SJCRH30 (cell line): ENCODE results near the gene EFNA5. TPM values are rescaled to one million over a fixed set of nuclear protein-coding genes. Genes with fewer than 3 reads are reported as not detected.

Experiments used
- DNase-seq, 2 experiments: peaks; one replicate each; pipeline ENCODE4 v3.0.0-alpha.2; 2015 to 2020
- H3K27ac ChIP-seq: fragments of 250-450 bp; sonication (Bioruptor Pico); 2 replicates; pipeline ENCODE4 v1.5.1; 2020; ENCODE audit warnings: mild to moderate bottlenecking, moderate library complexity
- H3K27me3 ChIP-seq: fragments of 250-450 bp; sonication (Bioruptor Pico); 2 replicates; pipeline ENCODE4 v1.5.1; 2020; ENCODE audit warnings: mild to moderate bottlenecking, moderate library complexity
- H3K36me3 ChIP-seq: fragments of 250-450 bp; sonication (Bioruptor Pico); 2 replicates; pipeline ENCODE4 v1.5.1; 2020; ENCODE audit warnings: mild to moderate bottlenecking, moderate library complexity
- H3K4me1 ChIP-seq: fragments of 250-450 bp; sonication (Bioruptor Pico); 2 replicates; pipeline ENCODE4 v1.5.1; 2020; ENCODE audit warnings: mild to moderate bottlenecking, moderate library complexity
- H3K4me3 ChIP-seq: fragments of 250-450 bp; sonication (Bioruptor Pico); 2 replicates; pipeline ENCODE4 v1.5.1; 2020; ENCODE audit warnings: mild to moderate bottlenecking, moderate library complexity
- H3K9me3 ChIP-seq: fragments of 250-450 bp; sonication (Bioruptor Pico); replicated peaks from 2 replicates; pipeline ENCODE4 v1.5.1; 2020; ENCODE audit warnings: mild to moderate bottlenecking, moderate library complexity
- total RNA-seq: library from RNA; depleted of rRNA; stranded (reverse); fragments of >200 nt; shearing (Covaris generic); gene quantifications from 2 replicates; pipeline ENCODE4 v1.2.3, GENCODE V29; 2014

Gene EFNA5
- total RNA-seq, 1 experiment from 2014 or later = 41.3 TPM

- no peaks in the 10 kb centered on the region; the same call in 1 of the 2 replicates for H3K36me3 ChIP-seq
Observed at GRCh38 chr5:107640568-107640967, 30.2 kb downstream of the EFNA5 start.

DNA sequence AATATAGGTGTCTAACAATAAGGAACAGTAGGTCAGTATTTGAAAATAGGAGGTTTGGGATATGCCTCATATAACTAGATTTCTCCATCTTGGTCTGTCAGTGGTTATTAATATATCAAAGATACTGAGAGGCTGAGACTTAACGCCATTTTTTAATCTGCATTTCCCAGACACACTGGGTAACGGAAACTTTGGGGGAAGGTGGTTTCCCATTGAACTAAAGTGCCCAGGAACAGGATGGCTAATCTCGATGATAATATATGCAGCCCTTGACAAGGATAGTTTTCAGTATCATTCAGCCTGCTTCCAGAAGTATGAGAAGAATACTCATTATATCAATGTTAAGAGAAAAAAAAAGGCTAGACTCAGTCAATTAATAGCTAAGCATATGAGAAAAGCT is 30.7 kb downstream of the EFNA5 start:
- H3K27me3 ChIP-seq = no peaks in the 10 kb centered on the region
- peaks cover 19% of the 10 kb centered on the region for H3K4me1 ChIP-seq
- no peak overlapping the region for H3K4me3 ChIP-seq
- peaks cover 2% of the 10 kb centered on the region for H3K9me3 ChIP-seq
- DNase-seq = no peak
- H3K36me3 ChIP-seq = no peaks in the 10 kb centered on the region
- H3K27ac ChIP-seq = no peak overlapping the region

More at GRCh38 chr5:107640568-107640967, 30.2 kb downstream of the EFNA5 start:
- no peak overlapping the region for H3K4me3 ChIP-seq
- no peak for DNase-seq
- H3K4me1 ChIP-seq = peaks cover 19% of the 10 kb centered on the region
- H3K27me3 ChIP-seq = no peaks in the 10 kb centered on the region
- H3K9me3 ChIP-seq = peaks cover 2% of the 10 kb centered on the region
- H3K27ac ChIP-seq = no peak overlapping the region

DNA sequence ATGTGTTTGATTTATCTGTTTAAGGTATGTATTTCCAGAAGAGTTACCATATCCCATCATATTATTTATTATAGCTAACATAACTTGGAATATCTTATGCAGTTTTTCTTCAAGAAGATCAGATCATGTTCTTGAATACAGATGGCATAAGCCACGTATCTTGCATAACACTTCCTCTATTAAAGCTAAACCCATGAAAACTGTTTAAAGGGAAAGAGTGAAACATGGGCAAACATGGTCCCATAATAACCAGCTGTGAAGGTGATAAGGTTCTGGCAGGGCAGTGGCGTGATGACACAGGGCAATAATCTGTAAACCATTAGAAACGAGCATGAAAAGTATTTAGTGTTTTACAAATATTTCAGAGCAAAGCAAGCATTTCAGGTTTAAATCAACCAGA is 34.2 kb downstream of the EFNA5 start:
- DNase-seq = no peak
- Histone ChIP-seq H3K4me3 (no peak overlapping the region), H3K4me1 (peaks cover 14% of the 10 kb centered on the region), H3K27ac (peak overlapping the region; percentile 7; the same call in 1 of the 2 replicates), H3K36me3 (no peaks in the 10 kb centered on the region), H3K9me3 (no peaks in the 10 kb centered on the region; the same call in 1 of the 2 replicates), H3K27me3 (no peaks in the 10 kb centered on the region)

DNA sequence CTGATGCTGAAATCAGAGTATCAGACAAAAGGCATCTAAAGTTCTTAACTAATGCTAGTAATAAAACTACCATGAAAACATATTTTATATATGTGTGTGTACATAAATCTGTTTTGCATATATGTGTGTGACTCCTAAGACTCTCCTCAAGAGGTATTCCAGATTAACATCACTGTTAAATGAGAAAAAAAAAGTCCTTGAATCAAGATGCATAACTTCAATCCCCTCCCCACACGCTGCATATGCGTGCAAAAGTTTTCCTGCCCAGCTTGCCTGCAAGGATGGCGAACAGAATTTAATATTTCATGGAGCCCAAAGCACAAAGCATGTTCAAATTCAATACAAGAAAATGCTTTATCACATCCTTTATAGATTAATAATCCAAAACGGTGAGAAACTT is 34.7 kb downstream of the EFNA5 start:
- Histone ChIP-seq H3K9me3 (no peaks in the 10 kb centered on the region), H3K27me3 (no peaks in the 10 kb centered on the region), H3K4me1 (peaks cover 12% of the 10 kb centered on the region), H3K36me3 (no peaks in the 10 kb centered on the region), H3K27ac (no peak overlapping the region; the same call in 1 of the 2 replicates), H3K4me3 (no peak overlapping the region)
- no peak for DNase-seq

GRCh38 chr5:107634981-107635848 is 35.5 kb downstream of the EFNA5 start:
- H3K27ac ChIP-seq = no peak overlapping the region
- peaks cover 3% of the 10 kb centered on the region; the same call in 1 of the 2 replicates for H3K36me3 ChIP-seq
- H3K4me3 ChIP-seq = no peak overlapping the region
- no peak for DNase-seq
- no peaks in the 10 kb centered on the region for H3K27me3 ChIP-seq
- H3K4me1 ChIP-seq = peaks cover 12% of the 10 kb centered on the region
- H3K9me3 ChIP-seq = no peaks in the 10 kb centered on the region

DNA sequence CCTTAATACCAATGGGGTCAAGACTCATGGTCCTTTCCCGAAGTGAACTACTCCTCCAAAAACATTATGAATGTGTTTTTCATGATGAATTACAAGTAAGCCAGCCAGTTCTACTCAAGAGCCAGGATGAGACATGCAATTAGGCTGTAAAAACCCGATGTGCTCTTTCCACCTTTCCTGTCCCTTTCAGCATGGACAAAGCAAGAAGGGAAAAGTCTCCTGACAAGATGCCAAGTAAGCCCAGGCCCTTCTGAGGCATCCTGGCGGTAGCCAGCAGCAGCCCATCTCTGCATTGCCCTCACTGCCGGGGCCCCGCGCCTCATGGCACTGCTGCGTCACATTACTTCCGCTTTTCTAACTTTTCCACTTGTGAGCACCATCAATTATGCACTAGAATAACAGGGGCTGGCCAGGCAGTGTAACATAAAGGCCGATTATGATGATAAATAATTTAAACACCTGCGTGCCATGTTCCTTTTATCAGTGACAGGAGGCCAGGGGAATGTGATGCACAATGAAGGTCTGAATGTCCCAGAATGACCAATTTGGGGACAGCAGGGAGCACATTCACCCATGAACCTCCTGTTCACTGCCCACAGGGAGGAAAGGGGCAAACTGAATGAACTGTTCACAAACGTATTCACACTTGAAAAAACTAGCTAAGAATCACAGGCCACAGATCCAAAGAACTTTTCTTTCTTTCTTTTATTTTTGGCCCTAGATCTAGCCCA is 37.4 kb downstream of the EFNA5 start:
- Histone ChIP-seq H3K4me3 (no peak overlapping the region), H3K9me3 (no peaks in the 10 kb centered on the region), H3K36me3 (peaks cover 3% of the 10 kb centered on the region; the same call in 1 of the 2 replicates), H3K27ac (no peak overlapping the region), H3K27me3 (no peaks in the 10 kb centered on the region), H3K4me1 (peaks cover 12% of the 10 kb centered on the region)
- DNase-seq = no peak

DNA sequence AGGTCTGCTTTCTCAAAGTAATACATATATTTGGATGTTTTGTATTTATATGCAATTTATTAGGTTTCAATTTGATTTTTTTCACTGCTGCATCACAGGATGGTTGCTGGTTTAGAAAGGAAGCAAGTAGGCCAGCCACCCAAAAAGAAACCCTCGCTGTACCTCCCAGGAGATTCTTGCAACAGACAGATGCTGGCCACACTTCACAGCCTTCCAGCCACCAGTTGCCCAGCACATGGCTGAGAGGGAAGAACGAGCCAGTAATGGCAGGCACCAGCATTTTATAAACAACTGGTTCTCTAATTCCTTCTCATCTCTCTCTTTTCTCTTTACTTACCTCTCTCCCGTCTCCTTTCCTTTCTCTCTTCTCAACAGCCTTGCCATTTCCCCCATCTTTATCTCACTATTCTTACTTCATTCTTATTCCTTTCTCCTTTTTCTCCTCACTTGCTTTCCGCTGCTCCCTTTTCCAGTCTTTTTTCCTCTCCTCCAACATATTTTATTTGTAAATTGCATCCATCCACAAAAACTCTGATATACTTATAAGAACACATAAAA is 38.9 kb downstream of the EFNA5 start:
- no peaks in the 10 kb centered on the region for H3K9me3 ChIP-seq
- H3K27ac ChIP-seq = no peak overlapping the region
- H3K36me3 ChIP-seq = peaks cover 3% of the 10 kb centered on the region; the same call in 1 of the 2 replicates
- no peak for DNase-seq
- H3K27me3 ChIP-seq = no peaks in the 10 kb centered on the region
- peaks cover 7% of the 10 kb centered on the region for H3K4me1 ChIP-seq
- no peak overlapping the region for H3K4me3 ChIP-seq

DNA sequence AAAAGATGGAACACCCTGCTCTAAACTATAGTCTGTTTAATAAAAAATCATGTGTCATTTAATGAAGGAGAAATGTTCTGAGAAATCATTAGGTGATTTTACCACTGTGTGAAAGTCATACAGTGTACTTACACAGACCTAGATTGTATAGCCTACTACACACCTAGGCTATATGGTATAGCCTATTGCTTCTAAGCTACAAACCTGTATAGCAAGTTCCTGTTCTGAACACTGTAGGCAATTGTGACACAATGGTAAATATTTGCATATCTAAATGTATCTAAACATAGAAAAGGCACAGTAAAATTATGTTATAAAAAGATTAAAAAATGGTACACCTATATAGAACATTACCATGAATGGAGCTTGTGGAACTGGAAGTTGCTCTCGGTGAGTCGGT is 40.6 kb downstream of the EFNA5 start:
- Histone ChIP-seq H3K9me3 (no peaks in the 10 kb centered on the region), H3K4me1 (no peaks in the 10 kb centered on the region), H3K27me3 (no peaks in the 10 kb centered on the region), H3K36me3 (peaks cover 3% of the 10 kb centered on the region; the same call in 1 of the 2 replicates), H3K4me3 (no peak overlapping the region), H3K27ac (no peak overlapping the region)
- no peak for DNase-seq

GRCh38 chr5:107624235-107624634 is 46.5 kb downstream of the EFNA5 start:
- no peak for DNase-seq
- Histone ChIP-seq H3K27me3 (no peaks in the 10 kb centered on the region), H3K36me3 (peaks cover 2% of the 10 kb centered on the region; the same call in 1 of the 2 replicates), H3K27ac (no peak overlapping the region), H3K9me3 (no peaks in the 10 kb centered on the region; the same call in 1 of the 2 replicates), H3K4me1 (no peaks in the 10 kb centered on the region; the same call in 1 of the 2 replicates), H3K4me3 (no peak overlapping the region)

DNA sequence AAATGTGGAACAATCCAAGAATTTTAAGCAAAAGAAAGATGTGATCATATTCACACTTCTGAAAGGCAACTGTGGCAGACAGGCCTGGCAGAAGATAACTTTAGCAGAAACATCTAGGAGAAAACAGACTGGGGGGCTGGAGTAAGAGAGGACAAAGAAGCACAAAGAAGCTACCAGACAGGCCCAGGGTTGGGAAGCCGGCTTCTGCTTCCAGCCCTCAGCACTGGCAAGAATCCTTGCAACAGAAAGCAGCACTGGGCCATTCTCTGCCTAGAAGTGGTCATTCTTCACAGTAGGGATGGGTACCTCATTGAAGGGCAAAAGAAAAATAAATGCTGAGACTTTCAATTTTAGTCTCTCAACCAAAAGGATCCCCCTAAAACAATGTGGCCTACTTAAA is 49.6 kb downstream of the EFNA5 start:
- Histone ChIP-seq H3K4me1 (no peaks in the 10 kb centered on the region; the same call in 1 of the 2 replicates), H3K27me3 (no peaks in the 10 kb centered on the region), H3K4me3 (no peak overlapping the region), H3K9me3 (no peaks in the 10 kb centered on the region; the same call in 1 of the 2 replicates), H3K27ac (no peak overlapping the region), H3K36me3 (peaks cover 2% of the 10 kb centered on the region; the same call in 1 of the 2 replicates)
- DNase-seq = no peak

DNA sequence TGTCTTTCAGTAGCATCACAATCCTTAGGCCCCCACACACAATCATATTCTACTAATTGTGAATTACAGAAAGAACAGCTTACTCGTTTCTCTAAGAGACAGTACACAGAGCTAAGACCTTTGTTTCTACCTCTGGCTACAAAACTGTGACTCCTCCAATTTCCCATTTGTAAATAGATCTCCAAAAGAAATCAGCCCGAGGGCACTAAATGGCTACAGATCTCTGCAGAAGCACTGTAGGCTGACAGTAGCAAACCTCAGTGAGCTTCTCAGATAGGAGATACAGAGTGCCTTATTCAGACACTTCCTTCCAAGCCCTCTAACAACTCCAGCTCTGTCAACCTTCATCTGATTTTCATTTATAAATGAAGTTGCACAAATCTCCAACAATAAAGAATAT is 51.0 kb downstream of the EFNA5 start:
- Histone ChIP-seq H3K27ac (no peak overlapping the region), H3K36me3 (peaks cover 2% of the 10 kb centered on the region; the same call in 1 of the 2 replicates), H3K4me1 (no peaks in the 10 kb centered on the region; the same call in 1 of the 2 replicates)

DNA sequence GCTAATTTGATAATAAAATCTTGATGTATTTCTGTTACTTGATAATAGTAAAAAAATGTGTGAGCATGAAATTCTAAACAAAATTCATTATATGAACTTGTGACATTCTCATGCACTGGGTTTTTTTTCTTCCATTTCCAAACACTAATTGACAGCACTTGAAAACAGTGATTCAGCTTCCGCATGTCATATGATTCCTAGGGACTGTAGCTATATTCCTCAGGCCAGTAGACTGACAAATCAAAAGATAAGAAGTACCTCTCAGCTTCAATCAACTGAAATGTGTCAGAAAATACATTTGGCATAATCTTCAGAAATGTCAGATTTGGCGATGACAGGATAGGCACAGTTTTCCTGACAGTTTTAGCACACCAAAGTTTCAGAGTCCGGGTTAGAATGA is 52.5 kb downstream of the EFNA5 start:
- no peak for DNase-seq
- no peak overlapping the region for H3K27ac ChIP-seq
- peaks cover 3% of the 10 kb centered on the region; the same call in 1 of the 2 replicates for H3K9me3 ChIP-seq
- no peaks in the 10 kb centered on the region; the same call in 1 of the 2 replicates for H3K4me1 ChIP-seq
- H3K4me3 ChIP-seq = no peak overlapping the region
- H3K27me3 ChIP-seq = no peaks in the 10 kb centered on the region
- peaks cover 3% of the 10 kb centered on the region; the same call in 1 of the 2 replicates for H3K36me3 ChIP-seq

More for the DNA sequence above, 51.0 kb downstream of the EFNA5 start:
- peak; percentile 36 to 65 for DNase-seq
- Histone ChIP-seq H3K27me3 (no peaks in the 10 kb centered on the region), H3K4me3 (no peak overlapping the region), H3K9me3 (no peaks in the 10 kb centered on the region; the same call in 1 of the 2 replicates)

DNA sequence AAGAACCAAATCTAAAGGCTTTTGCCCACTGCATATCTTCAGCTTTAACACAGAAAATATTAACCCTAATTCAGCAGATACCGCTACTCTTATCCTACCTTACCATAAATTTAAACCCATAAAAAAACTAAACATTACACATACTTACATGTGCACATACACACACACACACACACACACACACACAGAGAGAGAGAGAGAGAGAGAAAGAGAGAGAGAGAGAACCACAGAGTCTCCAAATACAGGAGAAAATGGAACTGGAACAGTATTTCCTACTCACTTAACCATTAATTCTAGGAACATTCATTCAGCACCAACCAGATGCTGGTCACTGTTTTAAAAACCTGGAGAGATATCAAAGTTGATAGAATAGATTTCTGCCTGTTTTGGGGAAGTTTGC is 53.7 kb downstream of the EFNA5 start:
- no peak overlapping the region for H3K4me3 ChIP-seq
- no peak overlapping the region for H3K27ac ChIP-seq
- peaks cover 3% of the 10 kb centered on the region; the same call in 1 of the 2 replicates for H3K9me3 ChIP-seq
- no peaks in the 10 kb centered on the region for H3K27me3 ChIP-seq
- H3K36me3 ChIP-seq = peaks cover 3% of the 10 kb centered on the region; the same call in 1 of the 2 replicates
- no peak for DNase-seq
- H3K4me1 ChIP-seq = no peaks in the 10 kb centered on the region; the same call in 1 of the 2 replicates

- Histone ChIP-seq H3K4me3 (no peak overlapping the region), H3K4me1 (no peaks in the 10 kb centered on the region; the same call in 1 of the 2 replicates), H3K27ac (no peak overlapping the region), H3K36me3 (peaks cover 3% of the 10 kb centered on the region; the same call in 1 of the 2 replicates), H3K27me3 (no peaks in the 10 kb centered on the region), H3K9me3 (0 out of 2 replicates have a peak, but pooled peaks cover 3% of the 10 kb centered on the region)
- DNase-seq = no peak
Observed at GRCh38 chr5:107616213-107616612, 54.5 kb downstream of the EFNA5 start.
